Measurements from ENCODE around the gene NADK. TPM values are rescaled to one million over a fixed set of nuclear protein-coding genes. Genes with fewer than 3 reads are reported as not detected.

The NADK gene
- total and polyA plus RNA-seq, 2 of the 13 experiments (the other 11 are each of a cell fraction or from before 2014, with no cell fraction given) = 56.6 to 60.1 TPM

GRCh38 chr1:1768249-1768992 is 9.8 kb downstream of the NADK start (continued):
- TF ChIP-seq POGK (CRISPR knock-in tag; conservative IDR thresholded peaks at IDR 0.05) = no peak
- TF ChIP-seq BATF2 (CRISPR knock-in tag; IDR thresholded peaks at IDR 0.05) = no peak
- TF ChIP-seq ZBTB21 (CRISPR knock-in tag; IDR thresholded peaks at IDR 0.05) = no peak
- TF ChIP-seq PREB (CRISPR knock-in tag; IDR thresholded peaks at IDR 0.05) = no peak
- no peak for TF ChIP-seq HOXD1 (CRISPR knock-in tag; IDR thresholded peaks at IDR 0.05)
- no peak for TF ChIP-seq ZNF441 (CRISPR knock-in tag; IDR thresholded peaks at IDR 0.05; ENCODE audit: borderline replicate concordance)
- TF ChIP-seq ZNF446 (CRISPR knock-in tag; IDR thresholded peaks at IDR 0.05) = no peak
- TF ChIP-seq ZBED4 (CRISPR knock-in tag; IDR thresholded peaks at IDR 0.05; ENCODE audit: borderline replicate concordance) = no peak
- no peak for TF ChIP-seq ZNF34 (CRISPR knock-in tag; IDR thresholded peaks at IDR 0.05; ENCODE audit: borderline replicate concordance)
- TF ChIP-seq ZNF839 (CRISPR knock-in tag; IDR thresholded peaks at IDR 0.05; ENCODE audit: borderline replicate concordance) = no peak
- TF ChIP-seq TEAD2 (CRISPR knock-in tag; IDR thresholded peaks at IDR 0.05) = no peak
- no peak for TF ChIP-seq ZNF414 (CRISPR knock-in tag; IDR thresholded peaks at IDR 0.05)
- TF ChIP-seq ZNF33A (CRISPR knock-in tag; IDR thresholded peaks at IDR 0.05; ENCODE audit: borderline replicate concordance) = no peak
- TF ChIP-seq PHF21A (CRISPR knock-in tag; IDR thresholded peaks at IDR 0.05) = 0 out of 2 replicates have a peak, but pooled peaks have one; percentile 65
- no peak for TF ChIP-seq TEF (CRISPR knock-in tag; IDR thresholded peaks at IDR 0.05)
- TF ChIP-seq ZBTB37 (CRISPR knock-in tag; IDR thresholded peaks at IDR 0.05) = no peak
- TF ChIP-seq HNRNPLL (IDR thresholded peaks at IDR 0.05; ENCODE audit: low read depth, low read length, poor library complexity, severe bottlenecking) = no peak
- no peak for TF ChIP-seq RBM22 (optimal IDR thresholded peaks at IDR 0.05; ENCODE audit: low read length)
- TF ChIP-seq ZNF3 (CRISPR knock-in tag; IDR thresholded peaks at IDR 0.05) = no peak

Data from HepG2 (cell line).